Measurements from ENCODE around the gene TRAM2.
"Not testable (repeated sequence)": the region's sequence is repeated elsewhere in the genome, so short reads cannot be mapped to it uniquely, and the experiment has no call there.

TRAM2 gene

GRCh38 chr6:52489881-52490280, 87.0 kb downstream of the TRAM2 start:
- Histone ChIP-seq H3K9me3 (no peaks in the 10 kb centered on the region), H3K4me1 (no peaks in the 10 kb centered on the region), H3K36me3 (peaks cover 0 to 4% (median 0%) of the 10 kb centered on the region in 3 donors), H3K27me3 (no peaks in the 10 kb centered on the region), H3K4me3 (no peak overlapping the region), H3K27ac (no peak overlapping the region)
- TF ChIP-seq CTCF (IDR thresholded peaks at IDR 0.05) = no peak
- no peak for DNase-seq
- intact Hi-C loops (cut with DNase I; ENCODE audit: low total_unique reads) = no loop called here

GRCh38 chr6:52483671-52484003, 93.2 kb downstream of the TRAM2 start:
- Histone ChIP-seq H3K36me3 (peaks cover 0 to 9% (median 0%) of the 10 kb centered on the region in 3 donors), H3K9me3 (no peaks in the 10 kb centered on the region), H3K4me3 (no peak overlapping the region), H3K4me1 (no peaks in the 10 kb centered on the region), H3K27ac (no peak overlapping the region), H3K27me3 (no peaks in the 10 kb centered on the region)
- intact Hi-C loops (cut with DNase I; ENCODE audit: low total_unique reads) = no loop called here
- no peak for DNase-seq
- no peak for TF ChIP-seq CTCF (IDR thresholded peaks at IDR 0.05)

- H3K27me3 ChIP-seq = no peaks in the 10 kb centered on the region
- no peak overlapping the region for H3K4me3 ChIP-seq
- no peaks in the 10 kb centered on the region for H3K4me1 ChIP-seq
- intact Hi-C loops (cut with DNase I; ENCODE audit: low total_unique reads) = no loop called here
- H3K9me3 ChIP-seq = no peaks in the 10 kb centered on the region
- peaks cover 0 to 9% (median 0%) of the 10 kb centered on the region in 3 donors for H3K36me3 ChIP-seq
- no peak for DNase-seq
- no peak for TF ChIP-seq CTCF (IDR thresholded peaks at IDR 0.05)
- no peak overlapping the region for H3K27ac ChIP-seq
Measured at GRCh38 chr6:52482903-52483670, 93.8 kb downstream of the TRAM2 start.

GRCh38 chr6:52475307-52475706, 101.6 kb downstream of the TRAM2 start:
- DNase-seq = no peak
- Histone ChIP-seq H3K36me3 (peaks cover 0 to 5% (median 0%) of the 10 kb centered on the region in 3 donors), H3K4me1 (no peaks in the 10 kb centered on the region), H3K9me3 (no peaks in the 10 kb centered on the region), H3K4me3 (no peak overlapping the region), H3K27ac (no peak overlapping the region), H3K27me3 (no peaks in the 10 kb centered on the region)
- intact Hi-C loops (cut with DNase I; ENCODE audit: low total_unique reads) = no loop called here
- no peak for TF ChIP-seq CTCF (IDR thresholded peaks at IDR 0.05)

- Histone ChIP-seq H3K27me3 (no peaks in the 10 kb centered on the region), H3K4me1 (no peaks in the 10 kb centered on the region), H3K36me3 (no peaks in the 10 kb centered on the region), H3K27ac (no peak overlapping the region), H3K9me3 (no peaks in the 10 kb centered on the region), H3K4me3 (no peak overlapping the region)
- no peak for TF ChIP-seq CTCF (IDR thresholded peaks at IDR 0.05)
- no peak for DNase-seq
- intact Hi-C loops (cut with DNase I; ENCODE audit: low total_unique reads) = no loop called here
Measured at GRCh38 chr6:52474173-52474572, 102.7 kb downstream of the TRAM2 start.

- intact Hi-C loops (cut with DNase I; ENCODE audit: low total_unique reads); H3K36me3 ChIP-seq; H3K4me1 ChIP-seq; H3K9me3 ChIP-seq; H3K27ac ChIP-seq; H3K4me3 ChIP-seq; H3K27me3 ChIP-seq; DNase-seq: not testable (repeated sequence)
Measured at GRCh38 chr6:52461194-52461593, 115.7 kb downstream of the TRAM2 start.

All from tibial artery (tissue), 4 donors.